Activated naive CD8-positive, alpha-beta T cell treated with anti-CD3 and anti-CD28 coated beads, Interleukin-2, amount 10 ng/mL, durations not matched to agents 7 days and 5 days (primary cell): ENCODE results near the gene AGL. TPM values are rescaled to one million over a fixed set of nuclear protein-coding genes. Genes with fewer than 3 reads are reported as not detected.
"Not testable (repeated sequence)": the region's sequence is repeated elsewhere in the genome, so short reads cannot be mapped to it uniquely, and the experiment has no call there.

Experiments
- ATAC-seq: fragments of 150-1000 bp; cut with Tn5 transposase; one replicate; pipeline ENCODE4 v1.10.0; 2021; ENCODE audit warnings: low read depth, moderate library complexity
- POLR2A ChIA-PET: fragments of 350-600 bp; sonication (Branson Sonifier 250); formaldehyde crosslinking; loops from one replicate; lab custom pipeline; 2021; ENCODE audit warnings: antibody characterized with exemption; lab: Charles Lee
- DNase-seq: peaks from one replicate; pipeline ENCODE4 v3.0.0; 2021
- H3K27ac Mint-ChIP-seq: one replicate; pipeline ENCODE4 v1.8.0; 2022; ENCODE audit warnings: mild to moderate bottlenecking, mixed read lengths
- H3K27me3 Mint-ChIP-seq: one replicate; pipeline ENCODE4 v1.8.0; 2022; ENCODE audit warnings: mild to moderate bottlenecking, moderate library complexity, mixed read lengths
- H3K36me3 Mint-ChIP-seq: one replicate; pipeline ENCODE4 v1.8.0; 2021; ENCODE audit warnings: mild to moderate bottlenecking, mixed read lengths
- H3K4me1 Mint-ChIP-seq: one replicate; pipeline ENCODE4 v1.8.0; 2021; ENCODE audit warnings: mixed read lengths
- H3K4me3 Mint-ChIP-seq: one replicate; pipeline ENCODE4 v1.8.0; 2022; ENCODE audit warnings: mild to moderate bottlenecking, moderate library complexity, mixed read lengths
- H3K9me3 Mint-ChIP-seq: one replicate; pipeline ENCODE4 v1.8.0; 2021; ENCODE audit warnings: mixed read lengths
- total RNA-seq, 2 experiments: library from RNA; stranded (reverse); gene quantifications; one replicate each; pipeline ENCODE4 v1.2.3, GENCODE V29; 2021

Gene AGL
- total RNA-seq, 2 experiments from 2014 or later, result 12.0 to 12.3 TPM

GRCh38 chr1:99963041-99963795 is 113.1 kb downstream of the AGL start:
- Mint-ChIP-seq H3K27me3 (no peaks in the 10 kb centered on the region), H3K4me1 (peaks cover 4% of the 10 kb centered on the region), H3K4me3 (no peak overlapping the region), H3K9me3 (no peaks in the 10 kb centered on the region), H3K27ac (no peak overlapping the region), H3K36me3 (no peaks in the 10 kb centered on the region)
- DNase-seq, result no peak
- ATAC-seq, result peak; percentile 50
- POLR2A ChIA-PET, result no interaction called here

GRCh38 chr1:99964806-99965205 is 114.6 kb downstream of the AGL start:
- H3K27me3 Mint-ChIP-seq, result no peaks in the 10 kb centered on the region
- H3K4me3 Mint-ChIP-seq, result no peak overlapping the region
- H3K36me3 Mint-ChIP-seq, result no peaks in the 10 kb centered on the region
- POLR2A ChIA-PET, result no interaction called here
- peaks cover 12% of the 10 kb centered on the region for H3K4me1 Mint-ChIP-seq
- DNase-seq, result no peak
- ATAC-seq, result no peak
- H3K9me3 Mint-ChIP-seq, result no peaks in the 10 kb centered on the region
- H3K27ac Mint-ChIP-seq, result no peak overlapping the region

DNA sequence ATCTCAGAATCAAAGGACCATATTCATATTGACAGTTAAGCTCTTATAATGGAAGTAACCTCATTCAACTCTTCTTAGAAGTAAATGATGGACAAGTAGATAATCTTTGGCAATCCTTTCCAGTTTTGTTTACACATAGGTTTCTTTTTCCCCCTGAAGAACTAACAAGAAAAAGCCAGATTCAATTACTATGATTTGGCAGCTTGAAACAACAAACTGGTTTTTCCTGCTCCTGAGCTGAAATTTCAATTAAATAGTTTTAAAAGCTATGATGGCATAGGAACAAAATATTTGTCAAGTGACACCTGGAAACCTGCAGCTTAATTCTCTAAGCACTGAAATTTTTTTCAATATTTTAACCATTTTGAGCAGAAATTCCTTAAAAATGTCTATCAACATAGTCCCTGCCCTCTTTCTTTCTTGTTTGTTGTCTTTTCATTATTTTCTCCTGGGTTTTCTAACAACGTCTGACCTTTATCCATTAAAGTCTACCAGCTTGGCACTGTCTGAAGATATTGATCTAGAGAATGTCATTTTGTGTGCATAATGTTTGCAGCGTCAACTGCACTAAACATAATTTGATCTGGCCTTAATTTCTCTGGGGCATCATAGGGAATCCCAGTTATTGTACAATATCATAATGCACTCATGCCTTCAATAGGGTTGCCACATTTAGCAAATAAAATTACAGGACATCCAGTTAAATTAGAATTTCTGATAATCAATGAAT is 115.7 kb downstream of the AGL start:
- Mint-ChIP-seq H3K4me1 (peaks cover 19% of the 10 kb centered on the region), H3K4me3 (no peak overlapping the region), H3K36me3 (peaks cover 3% of the 10 kb centered on the region), H3K9me3 (no peaks in the 10 kb centered on the region), H3K27ac (no peak overlapping the region), H3K27me3 (no peaks in the 10 kb centered on the region)
- DNase-seq (no peak), ATAC-seq (no peak)
- POLR2A ChIA-PET, result interaction anchor here (0.7 kb wide), 1 partner anchor 12 kb away, joined by 3 read pairs; no protein-coding TSS in a partner anchor

DNA sequence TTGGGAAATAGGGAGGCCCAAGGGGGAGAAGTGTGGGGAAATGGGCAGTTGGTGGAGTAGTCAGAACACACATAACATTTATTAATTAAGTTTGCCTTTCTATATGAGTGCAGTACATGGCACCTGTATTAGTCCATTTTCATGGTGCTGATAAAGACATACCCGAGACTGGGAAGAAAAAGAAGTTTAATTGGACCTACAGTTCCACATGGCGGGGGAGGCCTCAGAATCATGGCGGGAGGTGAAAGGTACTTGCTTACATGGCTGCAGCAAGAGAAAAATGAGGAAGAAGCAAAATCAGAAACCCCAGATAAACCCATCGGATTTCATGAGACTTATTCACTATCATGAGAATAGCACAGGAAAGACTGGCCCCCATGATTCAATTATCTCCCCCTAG is 118.1 kb downstream of the AGL start:
- ATAC-seq (no peak), DNase-seq (no peak)
- POLR2A ChIA-PET, result no interaction called here
- H3K4me3 Mint-ChIP-seq, result peak overlapping the region; percentile 34
- no peaks in the 10 kb centered on the region for H3K27me3 Mint-ChIP-seq
- H3K36me3 Mint-ChIP-seq, result peaks cover 3% of the 10 kb centered on the region
- no peaks in the 10 kb centered on the region for H3K9me3 Mint-ChIP-seq
- no peak overlapping the region for H3K27ac Mint-ChIP-seq
- H3K4me1 Mint-ChIP-seq, result peaks cover 23% of the 10 kb centered on the region

- ATAC-seq (peak; percentile 3), DNase-seq (no peak)
These were observed 119.1 kb downstream of the AGL start for GRCh38 chr1:99969260-99969728.

GRCh38 chr1:99969729-99970621 is 119.8 kb downstream of the AGL start, which contains the start of gene SLC35A3:
Gene SLC35A3, plus strand, starts transcription at chr1:99969996. Its CDS starts 23,559 bp downstream, at chr1:99993555.
- peak within 1 kb of the TSS; percentile 100 for H3K4me3 Mint-ChIP-seq
- peaks cover 22% of the 10 kb centered on the region for H3K4me1 Mint-ChIP-seq
- no peaks in the 10 kb centered on the region for H3K27me3 Mint-ChIP-seq
- DNase-seq, result peak; percentile 87
- H3K36me3 Mint-ChIP-seq, result peaks cover 5% of the 10 kb centered on the region
- POLR2A ChIA-PET, result interaction anchor here (0.7 to 2.2 kb wide), 12 partner anchors 42 to 979 kb away, joined by 3 to 20 read pairs (median 4); partner anchors contain the start of genes AGL, CDC14A, DBT and FRRS1
- ATAC-seq, result peak; percentile 89
- no peaks in the 10 kb centered on the region for H3K9me3 Mint-ChIP-seq
- H3K27ac Mint-ChIP-seq, result peak within 1 kb of the TSS; percentile 98

More at GRCh38 chr1:99969260-99969728, 119.1 kb downstream of the AGL start:
- H3K36me3 Mint-ChIP-seq, result peaks cover 3% of the 10 kb centered on the region
- peak overlapping the region; percentile 82 for H3K27ac Mint-ChIP-seq
- H3K9me3 Mint-ChIP-seq, result no peaks in the 10 kb centered on the region
- H3K27me3 Mint-ChIP-seq, result no peaks in the 10 kb centered on the region
- H3K4me1 Mint-ChIP-seq, result peaks cover 22% of the 10 kb centered on the region
- POLR2A ChIA-PET, result interaction anchor here (0.9 to 2.2 kb wide), 10 partner anchors 66 to 980 kb away, joined by 3 to 20 read pairs (median 5); partner anchors contain the start of genes AGL, CDC14A, DBT and FRRS1
- H3K4me3 Mint-ChIP-seq, result peak overlapping the region; percentile 100

DNA sequence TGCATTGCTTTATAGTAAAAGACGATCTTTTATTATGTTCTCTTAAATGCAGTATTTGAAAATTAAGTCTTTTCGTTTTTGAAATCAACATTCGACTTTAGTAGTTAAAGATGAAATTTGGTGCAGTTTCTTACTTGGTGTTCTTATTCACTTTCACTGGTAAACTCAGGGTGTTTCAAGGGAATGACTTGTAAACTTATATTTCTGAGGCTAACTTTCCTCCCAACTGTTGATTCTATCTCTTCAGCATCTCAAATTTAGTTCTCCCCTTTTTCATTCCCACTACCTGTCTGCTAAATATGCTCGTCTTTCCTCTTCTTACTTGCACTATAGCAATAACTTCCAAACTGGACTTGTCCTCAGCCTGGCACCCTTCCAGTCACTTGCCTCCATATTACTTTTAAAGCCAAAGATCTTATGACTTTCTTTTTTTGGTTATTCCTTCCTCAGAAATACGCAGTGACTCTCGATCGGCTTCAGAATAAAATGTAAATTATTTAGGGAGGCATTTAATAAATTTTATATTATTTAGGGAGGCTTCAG is 120.6 kb downstream of the AGL start:
- H3K9me3 Mint-ChIP-seq, result no peaks in the 10 kb centered on the region
- POLR2A ChIA-PET, result interaction anchor here (1.1 to 2.2 kb wide), 9 partner anchors 43 to 979 kb away, joined by 3 to 20 read pairs (median 5); partner anchors contain the start of genes AGL, CDC14A, DBT and FRRS1
- peaks cover 21% of the 10 kb centered on the region for H3K4me1 Mint-ChIP-seq
- DNase-seq (no peak), ATAC-seq (no peak)
- peak overlapping the region; percentile 98 for H3K27ac Mint-ChIP-seq
- peaks cover 7% of the 10 kb centered on the region for H3K36me3 Mint-ChIP-seq
- H3K27me3 Mint-ChIP-seq, result no peaks in the 10 kb centered on the region
- H3K4me3 Mint-ChIP-seq, result peak overlapping the region; percentile 100

DNA sequence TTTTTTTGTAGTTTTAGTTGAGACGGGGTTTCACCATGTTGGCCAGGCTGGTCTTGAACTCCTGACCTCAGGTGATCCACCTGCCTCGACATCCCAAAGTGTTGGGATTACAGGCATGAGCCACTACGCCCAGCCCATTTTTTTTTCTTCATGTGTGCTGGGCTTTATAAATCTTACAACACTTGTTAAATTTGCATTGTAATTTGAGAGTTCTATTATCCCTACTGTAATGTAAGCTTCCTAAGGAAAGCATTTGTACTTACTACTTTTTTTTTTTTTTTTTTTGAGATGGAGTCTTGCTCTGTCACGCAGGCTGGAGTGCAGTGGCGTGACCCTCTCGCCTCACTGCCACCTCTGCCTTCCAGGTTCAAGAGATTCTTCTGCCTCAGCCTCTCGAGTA is 121.9 kb downstream of the AGL start:
- POLR2A ChIA-PET, DNase-seq, H3K9me3 Mint-ChIP-seq, H3K4me3 Mint-ChIP-seq, H3K27ac Mint-ChIP-seq, ATAC-seq, H3K36me3 Mint-ChIP-seq, H3K27me3 Mint-ChIP-seq: not testable (repeated sequence)
- peaks cover 21% of the 10 kb centered on the region for H3K4me1 Mint-ChIP-seq

Other genes with a start within 250 kb of the AGL start
- not detected for gene PALMD, start 204.2 kb upstream of the AGL start, total RNA-seq
- gene FRRS1, start 83.7 kb upstream of the AGL start, total RNA-seq, result 1 to 10 TPM; 4.6 to 4.7 TPM
- 10 to 100 TPM; 21.5 to 23.3 TPM for gene SLC35A3, start 119.6 kb downstream of the AGL start, total RNA-seq